Midbrain (tissue), 1 donor: Measurements from ENCODE around the gene BCOR.

Experiments used
- DNase-seq: peaks from one replicate; lab custom pipeline; 2025; lab: John Stamatoyannopoulos, UW

The BCOR gene

DNA sequence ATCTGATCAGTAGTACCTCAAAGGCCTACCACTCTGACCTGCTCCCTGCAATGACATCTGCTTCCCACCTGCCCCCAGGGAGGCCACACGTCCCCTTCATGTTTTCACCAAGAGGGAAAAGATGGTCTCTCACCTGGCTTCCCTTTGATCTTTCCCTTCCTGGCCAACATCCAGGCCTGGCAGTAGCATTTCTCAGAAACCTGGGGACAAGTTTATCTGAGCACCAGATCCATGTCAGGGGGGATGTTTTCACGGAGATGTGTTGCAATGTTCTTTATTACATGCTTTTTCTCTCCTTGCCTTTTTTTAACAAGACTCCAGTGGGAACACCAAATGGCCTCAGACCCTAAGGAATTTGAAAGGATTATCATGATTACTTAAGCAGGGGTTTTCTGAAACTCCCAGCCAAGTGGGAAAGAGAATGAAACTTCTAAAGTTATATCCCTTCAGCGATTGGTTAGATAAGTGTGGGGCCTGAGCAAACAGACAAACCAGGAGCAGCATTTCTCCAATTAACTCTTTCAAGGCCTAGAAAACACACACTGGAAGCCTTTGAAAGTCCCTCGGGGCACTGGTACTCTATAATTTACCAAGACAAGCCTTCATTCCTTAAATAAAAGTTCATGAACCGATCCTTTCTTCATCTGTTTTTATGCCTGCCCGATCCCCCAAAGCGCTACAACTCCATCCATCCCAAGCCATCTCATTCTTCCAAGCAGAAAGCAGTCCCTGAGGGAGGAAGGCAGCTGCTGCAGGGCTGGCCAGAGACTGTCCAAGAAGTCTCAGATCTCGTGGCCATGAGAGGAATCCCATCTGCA, 94.1 kb downstream of the BCOR start:
- DNase-seq, result no peak

- DNase-seq, result no peak
Observed at GRCh38 chrX:40003071-40003427, 94.7 kb downstream of the BCOR start.
